HPDE6-E6E7 (cell line): ENCODE results near the gene PRPS1L1.

Source experiments
- DNase-seq: peaks from one replicate; pipeline ENCODE4 v3.0.0; 2011; ENCODE audit warnings: missing footprints; ENCODE audit errors: extremely low spot score

PRPS1L1 gene

GRCh38 chr7:18016547-18017444 is 10.8 kb downstream of the PRPS1L1 start:
- no peak for DNase-seq

- no peak for DNase-seq
These were observed 13.7 kb downstream of the PRPS1L1 start for GRCh38 chr7:18013936-18014335.

GRCh38 chr7:18004372-18004771 is 23.3 kb downstream of the PRPS1L1 start:
- DNase-seq, result no peak

- no peak for DNase-seq
These were observed 24.2 kb downstream of the PRPS1L1 start for GRCh38 chr7:18003286-18003994.

GRCh38 chr7:17998692-17999091 is 29.0 kb downstream of the PRPS1L1 start:
- no peak for DNase-seq

GRCh38 chr7:17996442-17997223 is 31.0 kb downstream of the PRPS1L1 start:
- no peak for DNase-seq

GRCh38 chr7:17996040-17996439 is 31.6 kb downstream of the PRPS1L1 start:
- DNase-seq, result no peak

- no peak for DNase-seq
These were observed 33.4 kb downstream of the PRPS1L1 start for GRCh38 chr7:17994079-17994850.

- no peak for DNase-seq
These were observed 35.6 kb downstream of the PRPS1L1 start for GRCh38 chr7:17991866-17992648.

GRCh38 chr7:17990761-17991160 is 36.9 kb downstream of the PRPS1L1 start:
- DNase-seq, result no peak

- no peak for DNase-seq
These were observed 38.1 kb downstream of the PRPS1L1 start for GRCh38 chr7:17989546-17989945.

- no peak for DNase-seq
These were observed 38.8 kb downstream of the PRPS1L1 start for GRCh38 chr7:17988858-17989257.

- DNase-seq, result no peak
These were observed 39.5 kb downstream of the PRPS1L1 start for GRCh38 chr7:17988141-17988540.

GRCh38 chr7:17986851-17987250 is 40.8 kb downstream of the PRPS1L1 start:
- no peak for DNase-seq

GRCh38 chr7:17985473-17986239 is 42.0 kb downstream of the PRPS1L1 start:
- DNase-seq, result no peak

GRCh38 chr7:17984288-17984687 is 43.4 kb downstream of the PRPS1L1 start:
- no peak for DNase-seq

- no peak for DNase-seq
These were observed 44.2 kb downstream of the PRPS1L1 start for GRCh38 chr7:17983221-17984062.

GRCh38 chr7:17976952-17977351 is 50.7 kb downstream of the PRPS1L1 start:
- DNase-seq, result no peak
